GM23248 (cell line): ENCODE results near the gene RIMKLA. TPM values are rescaled to one million over a fixed set of nuclear protein-coding genes. Genes with fewer than 3 reads are reported as not detected.
A peak's percentile ranks its signal among the peaks of the same experiment; 100 is the strongest.

Experiments
- DNase-seq: peaks from one replicate; pipeline ENCODE4 v3.0.0-alpha.2; 2015
- H2AFZ ChIP-seq: fragments of 200-600 bp; sonication (generic); 2 replicates; pipeline ENCODE4 v1.6.1; 2016; ENCODE audit warnings: antibody characterized with exemption
- H3F3A ChIP-seq: fragments of 200-600 bp; sonication (generic); 2 replicates; pipeline ENCODE4 v1.6.1; 2016; ENCODE audit warnings: mild to moderate bottlenecking, antibody characterized with exemption, mixed run types; ENCODE audit not compliant: insufficient read depth
- H3K27ac ChIP-seq: fragments of 200-600 bp; sonication (generic); 2 replicates; pipeline ENCODE4 v1.5.1; 2016; ENCODE audit warnings: mild to moderate bottlenecking
- H3K27me3 ChIP-seq: fragments of 200-600 bp; sonication (generic); replicated peaks from 2 replicates; pipeline ENCODE4 v1.6.1; 2016; ENCODE audit warnings: mild to moderate bottlenecking; ENCODE audit not compliant: insufficient read depth
- H3K36me3 ChIP-seq: fragments of 200-600 bp; sonication (generic); 2 replicates; pipeline ENCODE4 v1.6.1; 2016; ENCODE audit warnings: low read depth, mild to moderate bottlenecking
- H3K4me1 ChIP-seq: fragments of 200-600 bp; sonication (generic); 2 replicates; pipeline ENCODE4 v1.6.1; 2016; ENCODE audit warnings: mild to moderate bottlenecking; ENCODE audit not compliant: insufficient read depth
- H3K4me2 ChIP-seq: fragments of 200-600 bp; sonication (generic); one replicate; pipeline ENCODE4 v1.6.1; 2016; ENCODE audit warnings: mild to moderate bottlenecking; ENCODE audit not compliant: unreplicated experiment
- H3K4me3 ChIP-seq: fragments of 200-600 bp; sonication (generic); 2 replicates; pipeline ENCODE4 v1.5.1; 2016; ENCODE audit warnings: mild to moderate bottlenecking
- H3K79me2 ChIP-seq: fragments of 200-600 bp; sonication (generic); 2 replicates; pipeline ENCODE4 v1.6.1; 2016; ENCODE audit warnings: mild to moderate bottlenecking; ENCODE audit not compliant: insufficient read depth
- H3K9ac ChIP-seq: fragments of 200-600 bp; sonication (generic); 2 replicates; pipeline ENCODE4 v1.6.1; 2016; ENCODE audit warnings: mild to moderate bottlenecking
- H3K9me2 ChIP-seq: fragments of 200-600 bp; sonication (generic); 2 replicates; pipeline ENCODE4 v1.6.1; 2016; ENCODE audit warnings: mixed run types, mild to moderate bottlenecking, moderate library complexity; ENCODE audit not compliant: insufficient read depth
- H3K9me3 ChIP-seq: fragments of 200-600 bp; sonication (generic); one replicate; pipeline ENCODE4 v1.6.1; 2017; ENCODE audit warnings: low read depth
- H4K20me1 ChIP-seq: fragments of 200-600 bp; sonication (generic); 2 replicates; pipeline ENCODE4 v1.6.0; 2016; ENCODE audit not compliant: insufficient read depth
- EZH2 ChIP-seq: fragments of 200-600 bp; sonication (generic); IDR thresholded peaks from 2 replicates; pipeline ENCODE4 v1.6.1; 2018; ENCODE audit warnings: antibody characterized with exemption, mild to moderate bottlenecking; ENCODE audit not compliant: insufficient read depth, poor library complexity, severe bottlenecking
- EZH2phosphoT487 ChIP-seq: fragments of 200-600 bp; sonication (generic); IDR thresholded peaks from 2 replicates; pipeline ENCODE4 v1.6.1; 2018; ENCODE audit warnings: antibody characterized with exemption, moderate library complexity, mild to moderate bottlenecking, low read depth; ENCODE audit not compliant: insufficient read depth
- WGBS, 2 experiments: methylation state at CpG; one replicate each; pipeline ENCODE4 v1.1.6; 2015 to 2017; ENCODE audit warnings: low lambda C conversion rate in 2 of 2, low coverage in 1 of 2; ENCODE audit errors: missing lambda C conversion rate in 2 of 2; 5-methylcytosine and 5-hydroxymethylcytosine counted together
- in situ Hi-C: fragments of 300-500 bp; cut with MboI; formaldehyde crosslinking; loops from 2 replicates; pipeline ENCODE4 v1.15.0; 2020
- polyA plus RNA-seq: library from polyadenylated mRNA; unstranded; fragments of >200 nt; fragmentation: Nextera tagmentation; extraction: Ambion mirVana; gene quantifications from 2 replicates; pipeline ENCODE4 v1.2.1, GENCODE V29; 2016
- total RNA-seq: library from RNA; depleted of rRNA; stranded (reverse); fragments of >200 nt; shearing (Covaris generic); gene quantifications from 2 replicates; pipeline ENCODE4 v1.2.3, GENCODE V29; 2014; rRNA removed

The RIMKLA gene
- 0.22 TPM in 1 of 2 replicates, not detected in the other for total RNA-seq
- polyA plus RNA-seq = 0.03 TPM in 1 of 2 replicates, not detected in the other

GRCh38 chr1:42380586-42381279 is at the start of gene RIMKLA:
RIMKLA (plus strand) TSS chr1:42380792; CDS start chr1:42380935, 143 bp downstream.
- Histone ChIP-seq H3K27ac (no peak within 1 kb of the TSS), H3K36me3 (no peaks in the 10 kb centered on the region), H3K9me2 (no peaks in the 10 kb centered on the region), H3K4me1 (no peaks in the 10 kb centered on the region), H3K79me2 (no peaks in the 10 kb centered on the region), H3K9ac (no peak within 1 kb of the TSS), H3K4me2 (peak within 1 kb of the TSS; percentile 62), H3F3A (no peaks in the 10 kb centered on the region), H3K9me3 (no peaks in the 10 kb centered on the region), H3K27me3 (peaks cover 26% of the 10 kb centered on the region), H4K20me1 (no peaks in the 10 kb centered on the region), H2AFZ (peak within 1 kb of the TSS; percentile 39; the same call in 1 of the 2 replicates), H3K4me3 (peak within 1 kb of the TSS; percentile 55)
- no peak for TF ChIP-seq EZH2phosphoT487
- TF ChIP-seq EZH2 = no peak
- in situ Hi-C loops = no loop called here
- WGBS, 2 experiments = 1 to 2% methylated on average over 25 to 64 of the region's 101 CpGs
- peak; percentile 61 for DNase-seq

DNA sequence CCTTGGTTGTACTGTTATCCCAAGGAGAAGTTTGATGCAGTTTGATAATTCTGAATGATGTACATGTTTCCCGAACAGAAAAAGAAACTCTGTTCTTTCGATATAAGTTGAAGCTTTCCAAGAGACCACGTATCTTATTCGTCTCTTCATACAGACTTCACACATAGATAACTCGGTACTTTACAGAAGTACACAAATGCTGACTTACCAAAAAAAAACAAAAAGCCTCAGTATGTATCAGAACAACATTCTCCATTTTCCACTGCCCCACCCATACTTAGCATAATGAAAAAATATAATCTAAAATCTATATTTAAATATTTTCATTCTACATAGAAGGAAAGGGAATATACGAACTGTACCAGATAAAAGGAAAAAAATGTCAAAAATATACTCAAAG is 47.7 kb upstream of the RIMKLA start:
- peaks cover 24% of the 10 kb centered on the region; the same call in 1 of the 2 replicates for H4K20me1 ChIP-seq
- no peak overlapping the region for H3K27ac ChIP-seq
- peaks cover 15% of the 10 kb centered on the region; the same call in 1 of the 2 replicates for H3F3A ChIP-seq
- H3K36me3 ChIP-seq = no peaks in the 10 kb centered on the region
- no peaks in the 10 kb centered on the region for H3K9me3 ChIP-seq
- no peaks in the 10 kb centered on the region for H3K27me3 ChIP-seq
- TF ChIP-seq EZH2phosphoT487 = no peak
- DNase-seq = no peak
- H3K4me1 ChIP-seq = peaks cover 27% of the 10 kb centered on the region
- no peaks in the 10 kb centered on the region for H3K9me2 ChIP-seq
- H3K9ac ChIP-seq = peak overlapping the region; percentile 91
- H3K79me2 ChIP-seq = peaks cover 70% of the 10 kb centered on the region
- H2AFZ ChIP-seq = no peak overlapping the region
- WGBS, 2 experiments = 96 to 97% methylated on average over 6 of the region's 6 CpGs
- in situ Hi-C loops = no loop called here
- H3K4me3 ChIP-seq = peak overlapping the region; percentile 89; the same call in 1 of the 2 replicates
- peak overlapping the region; percentile 99 for H3K4me2 ChIP-seq

GRCh38 chr1:42333662-42334239 is 46.8 kb upstream of the RIMKLA start:
- no peaks in the 10 kb centered on the region for H3K27me3 ChIP-seq
- peak overlapping the region; percentile 89 for H3K4me3 ChIP-seq
- H3K27ac ChIP-seq = peak overlapping the region; percentile 85
- H3F3A ChIP-seq = peaks cover 15% of the 10 kb centered on the region; the same call in 1 of the 2 replicates
- H3K9ac ChIP-seq = peak overlapping the region; percentile 91
- H3K79me2 ChIP-seq = peaks cover 61% of the 10 kb centered on the region
- H4K20me1 ChIP-seq = peaks cover 22% of the 10 kb centered on the region; the same call in 1 of the 2 replicates
- H3K9me2 ChIP-seq = no peaks in the 10 kb centered on the region
- H3K4me1 ChIP-seq = peaks cover 27% of the 10 kb centered on the region
- peak overlapping the region; percentile 93 for H2AFZ ChIP-seq
- peak overlapping the region; percentile 99 for H3K4me2 ChIP-seq
- peak; percentile 58 for DNase-seq
- H3K9me3 ChIP-seq = no peaks in the 10 kb centered on the region
- 3% methylated on average over 6 of the region's 6 CpGs for WGBS, 2 experiments
- H3K36me3 ChIP-seq = no peaks in the 10 kb centered on the region
- no peak for TF ChIP-seq EZH2
- TF ChIP-seq EZH2phosphoT487 = no peak
- in situ Hi-C loops = no loop called here

DNA sequence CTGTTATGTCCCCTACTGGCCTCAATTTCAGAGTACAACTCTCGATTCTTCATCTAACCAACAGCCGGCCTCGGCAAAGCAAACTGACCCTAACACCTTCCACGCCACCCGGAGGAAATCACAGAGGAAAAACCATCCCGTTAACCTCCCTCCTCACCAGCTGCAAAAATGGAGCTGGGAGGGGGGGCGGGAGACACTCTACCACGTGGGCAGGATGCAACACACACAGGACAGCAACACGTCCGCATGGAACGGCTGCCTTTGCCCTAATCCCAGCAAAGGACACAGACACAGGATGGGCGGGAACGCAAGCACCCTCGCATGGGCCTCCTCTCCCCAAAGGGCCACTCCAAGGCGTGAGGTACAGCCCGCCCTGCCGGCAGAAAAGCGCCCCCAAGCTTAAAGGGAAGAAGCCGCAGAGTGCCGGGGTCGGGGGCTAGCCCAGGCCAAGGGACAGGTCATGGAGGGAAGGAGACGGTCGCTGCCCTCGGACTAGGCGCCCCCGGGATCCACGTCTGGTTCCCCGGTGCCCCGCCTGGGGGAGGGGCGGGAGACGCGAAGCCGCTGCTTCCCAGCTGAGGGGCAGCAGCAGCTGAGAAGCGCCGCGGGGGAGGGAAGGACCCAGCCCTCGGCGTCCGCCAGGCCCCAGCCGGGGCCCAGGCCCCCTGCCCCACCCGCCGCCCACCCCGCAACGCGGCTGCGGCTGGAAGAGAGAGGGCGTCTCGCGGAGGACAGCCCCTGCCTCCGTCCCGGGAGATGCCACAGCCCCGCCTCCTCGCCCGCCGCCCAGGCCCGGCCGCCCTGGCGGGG is 46.1 kb upstream of the RIMKLA start:
- peak; percentile 82 for DNase-seq
- peak overlapping the region; percentile 91 for H3K9ac ChIP-seq
- 1 to 2% methylated on average over 23 to 52 of the region's 58 CpGs for WGBS, 2 experiments

More for the DNA sequence above, 46.1 kb upstream of the RIMKLA start:
- peaks cover 27% of the 10 kb centered on the region for H3K4me1 ChIP-seq
- peak overlapping the region; percentile 89 for H3K4me3 ChIP-seq
- H3K9me2 ChIP-seq = no peaks in the 10 kb centered on the region
- no peaks in the 10 kb centered on the region for H3K36me3 ChIP-seq
- in situ Hi-C loops = no loop called here
- peaks cover 15% of the 10 kb centered on the region; the same call in 1 of the 2 replicates for H3F3A ChIP-seq
- peak overlapping the region; percentile 85 for H3K27ac ChIP-seq
- peaks cover 54% of the 10 kb centered on the region for H3K79me2 ChIP-seq
- peaks cover 15% of the 10 kb centered on the region; the same call in 1 of the 2 replicates for H4K20me1 ChIP-seq
- peak overlapping the region; percentile 99 for H3K4me2 ChIP-seq
- H2AFZ ChIP-seq = peak overlapping the region; percentile 93
- TF ChIP-seq EZH2 = no peak
- TF ChIP-seq EZH2phosphoT487 = no peak
- H3K9me3 ChIP-seq = no peaks in the 10 kb centered on the region
- no peaks in the 10 kb centered on the region for H3K27me3 ChIP-seq
